Sigmoid colon (tissue), 7 donors: Measurements from ENCODE around the gene PFKM. TPM values are rescaled to one million over a fixed set of nuclear protein-coding genes. Genes with fewer than 3 reads are reported as not detected.
A peak's percentile ranks its signal among the peaks of the same experiment; 100 is the strongest.

Experiments
- DNase-seq: peaks from one replicate; pipeline ENCODE4 v3.0.0-alpha.2; 2019
- H3K27ac ChIP-seq, 4 donors: fragments of 200-600 bp; sonication (generic); one replicate each; pipeline ENCODE4 v1.5.1; 2016 to 2019; ENCODE audit warnings: mild to moderate bottlenecking in 1 of 4
- H3K27me3 ChIP-seq, 3 donors: fragments of 200-600 bp; sonication (generic); one replicate each; pipeline ENCODE4 v1.5.1; 2019; ENCODE audit warnings: mild to moderate bottlenecking in 1 of 3
- H3K36me3 ChIP-seq, 4 donors: fragments of 200-600 bp; sonication (generic); one replicate each; pipeline ENCODE4 v1.5.1; 2016 to 2019
- H3K4me1 ChIP-seq, 4 donors: fragments of 200-600 bp; sonication (generic); one replicate each; pipeline ENCODE4 v1.5.1; 2017 to 2019
- H3K4me3 ChIP-seq, 4 donors: fragments of 200-600 bp; sonication (generic); one replicate each; pipeline ENCODE4 v1.5.1; 2017 to 2019; ENCODE audit warnings: mild to moderate bottlenecking in 2 of 4, moderate library complexity in 1 of 4
- H3K9me3 ChIP-seq, 4 donors: fragments of 200-600 bp in 3 of 4; sonication (generic) in 3 of 4; one replicate each; pipeline versions ENCODE4 v1.5.1 to v1.6.1; 2013 to 2019
- EP300 ChIP-seq, 4 donors: sonication (generic); formaldehyde crosslinking; IDR thresholded peaks; one replicate each; pipeline ENCODE4 v1.6.1; 2017; ENCODE audit warnings: antibody characterized with exemption in 4 of 4
- POLR2A ChIP-seq, 2 donors: fragments of 450-650 bp; IDR thresholded peaks; one replicate each; pipeline ENCODE4 v1.6.1; 2016; ENCODE audit warnings: antibody characterized with exemption in 2 of 2, mild to moderate bottlenecking in 2 of 2, moderate library complexity in 2 of 2
- POLR2AphosphoS5 ChIP-seq, 4 donors: sonication (generic); formaldehyde crosslinking; IDR thresholded peaks; one replicate each; pipeline ENCODE4 v1.6.1; 2017; ENCODE audit warnings: antibody characterized with exemption in 4 of 4
- WGBS, 2 donors: extraction: QIAGEN DNeasy Blood & Tissue Kit; methylation state at CpG; one replicate each; pipeline ENCODE4 v1.1.7; 2013; 5-methylcytosine and 5-hydroxymethylcytosine counted together
- intact Hi-C: fragments of 100-400 bp; cut with DNase I; formaldehyde crosslinking; loops from one replicate; pipeline ENCODE4 v1.15.1; 2023
- polyA plus RNA-seq, 3 donors: library from polyadenylated mRNA; stranded (reverse); fragments of 200-250 nt; gene quantifications; one replicate each; pipeline ENCODE4 v1.2.3, GENCODE V29; 2013
- total RNA-seq, 4 donors: library from RNA; depleted of rRNA; stranded (reverse); fragments of >200 nt; gene quantifications; one replicate each; pipeline ENCODE4 v1.1.0, GENCODE V29; 2016
- TF ChIP-seq, protein P1 (sequence below), 4 experiments: fragments of 450-650 bp in 3 of 4; fragments of 200-600 bp in 1 of 4; IDR thresholded peaks; one replicate each; pipeline ENCODE4 v1.5.1; 2016 to 2019; ENCODE audit warnings: antibody characterized with exemption in 4 of 4, mild to moderate bottlenecking in 3 of 4, moderate library complexity in 2 of 4
- donor health status: healthy with polysubstance abuse.
- donor health status: Bipolar disorder and iron deficiency.
- donor health status: healthy.

The PFKM gene
- total and polyA plus RNA-seq, 7 donors, result 15.6 to 70.6 (median 59.2) TPM

DNA sequence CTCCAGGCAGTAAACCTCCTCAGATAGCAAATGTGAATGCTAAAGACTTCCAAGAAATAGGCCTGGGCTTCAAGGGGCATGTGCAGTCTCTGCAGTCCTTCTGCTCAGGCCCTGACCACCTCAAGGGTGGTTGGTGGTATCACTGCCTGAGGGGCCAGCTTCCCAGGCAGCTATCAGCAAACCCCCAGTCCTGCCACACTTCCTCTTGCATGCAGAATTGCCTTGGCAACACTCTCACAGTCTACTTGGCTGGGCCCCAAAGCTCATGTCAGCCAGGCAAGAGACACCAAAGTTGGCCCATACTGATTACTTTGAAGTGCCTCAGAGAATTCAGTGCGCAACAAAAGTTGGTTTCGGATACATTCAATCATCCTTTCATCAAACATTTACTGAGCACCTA lies 41.6 kb downstream of the PFKM start:
- WGBS, 2 donors, result 75 to 82% methylated on average over 2 of the region's 2 CpGs

DNA sequence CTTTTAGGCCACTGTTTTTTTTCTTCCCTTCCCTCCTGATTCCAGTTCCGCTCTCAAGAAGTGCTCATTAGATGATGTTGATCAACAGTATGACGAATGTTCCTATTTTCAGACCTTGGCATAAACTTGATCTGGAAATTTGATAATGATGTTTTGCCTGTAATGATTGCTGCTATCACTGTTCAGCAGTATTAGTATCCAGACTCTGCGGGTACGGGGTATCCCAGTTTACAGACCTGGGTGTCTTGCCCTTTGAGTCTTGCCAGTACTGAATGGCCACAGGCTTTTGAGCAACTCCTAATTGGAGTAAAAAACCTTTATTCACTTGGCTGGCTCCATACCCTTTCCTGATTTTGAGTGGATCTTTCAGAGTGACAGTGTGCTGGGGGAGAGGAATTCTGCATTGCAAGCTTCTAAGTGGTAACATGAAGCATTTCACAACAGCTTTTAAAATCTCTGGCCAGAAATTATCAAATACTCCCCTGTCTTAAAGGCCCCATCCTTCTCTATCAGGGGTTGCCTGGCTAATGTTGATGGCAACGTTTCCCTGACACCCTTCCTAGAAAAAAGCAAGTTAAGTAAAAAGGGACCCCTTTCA lies 44.1 kb downstream of the PFKM start:
- no peak for DNase-seq
- H3K4me3 ChIP-seq, result no peak overlapping the region
- 61 to 82% methylated on average over 5 of the region's 5 CpGs for WGBS, 2 donors
- no peak overlapping the region for H3K27ac ChIP-seq
- no peaks in the 10 kb centered on the region for H3K36me3 ChIP-seq
- no peaks in the 10 kb centered on the region for H3K9me3 ChIP-seq
- H3K27me3 ChIP-seq, result no peaks in the 10 kb centered on the region
- TF ChIP-seq POLR2AphosphoS5 (IDR thresholded peaks at IDR 0.05) (no peak), POLR2A (IDR thresholded peaks at IDR 0.05) (no peak)
- intact Hi-C loops, result loop anchor here (5.0 to 10.0 kb wide), 2 partner anchors 76 to 198 kb away; partner anchors contain the start of gene TMEM106C
- no peaks in the 10 kb centered on the region for H3K4me1 ChIP-seq

More for the DNA sequence above, 41.6 kb downstream of the PFKM start:
- no peak overlapping the region for H3K4me3 ChIP-seq
- TF ChIP-seq EP300 (IDR thresholded peaks at IDR 0.05) (no peak), POLR2AphosphoS5 (IDR thresholded peaks at IDR 0.05) (no peak), POLR2A (IDR thresholded peaks at IDR 0.05) (no peak)
- TF ChIP-seq, protein P1, sequence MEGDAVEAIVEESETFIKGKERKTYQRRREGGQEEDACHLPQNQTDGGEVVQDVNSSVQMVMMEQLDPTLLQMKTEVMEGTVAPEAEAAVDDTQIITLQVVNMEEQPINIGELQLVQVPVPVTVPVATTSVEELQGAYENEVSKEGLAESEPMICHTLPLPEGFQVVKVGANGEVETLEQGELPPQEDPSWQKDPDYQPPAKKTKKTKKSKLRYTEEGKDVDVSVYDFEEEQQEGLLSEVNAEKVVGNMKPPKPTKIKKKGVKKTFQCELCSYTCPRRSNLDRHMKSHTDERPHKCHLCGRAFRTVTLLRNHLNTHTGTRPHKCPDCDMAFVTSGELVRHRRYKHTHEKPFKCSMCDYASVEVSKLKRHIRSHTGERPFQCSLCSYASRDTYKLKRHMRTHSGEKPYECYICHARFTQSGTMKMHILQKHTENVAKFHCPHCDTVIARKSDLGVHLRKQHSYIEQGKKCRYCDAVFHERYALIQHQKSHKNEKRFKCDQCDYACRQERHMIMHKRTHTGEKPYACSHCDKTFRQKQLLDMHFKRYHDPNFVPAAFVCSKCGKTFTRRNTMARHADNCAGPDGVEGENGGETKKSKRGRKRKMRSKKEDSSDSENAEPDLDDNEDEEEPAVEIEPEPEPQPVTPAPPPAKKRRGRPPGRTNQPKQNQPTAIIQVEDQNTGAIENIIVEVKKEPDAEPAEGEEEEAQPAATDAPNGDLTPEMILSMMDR (IDR thresholded peaks at IDR 0.05), result no peak
- no peak overlapping the region for H3K27ac ChIP-seq
- no peaks in the 10 kb centered on the region for H3K36me3 ChIP-seq
- intact Hi-C loops, result loop anchor here (5.0 to 10.0 kb wide), 2 partner anchors 74 to 196 kb away; partner anchors contain the start of gene TMEM106C
- no peak for DNase-seq
- no peaks in the 10 kb centered on the region for H3K9me3 ChIP-seq
- peaks cover 0 to 15% (median 10%) of the 10 kb centered on the region in 4 donors for H3K4me1 ChIP-seq
- H3K27me3 ChIP-seq, result no peaks in the 10 kb centered on the region

DNA sequence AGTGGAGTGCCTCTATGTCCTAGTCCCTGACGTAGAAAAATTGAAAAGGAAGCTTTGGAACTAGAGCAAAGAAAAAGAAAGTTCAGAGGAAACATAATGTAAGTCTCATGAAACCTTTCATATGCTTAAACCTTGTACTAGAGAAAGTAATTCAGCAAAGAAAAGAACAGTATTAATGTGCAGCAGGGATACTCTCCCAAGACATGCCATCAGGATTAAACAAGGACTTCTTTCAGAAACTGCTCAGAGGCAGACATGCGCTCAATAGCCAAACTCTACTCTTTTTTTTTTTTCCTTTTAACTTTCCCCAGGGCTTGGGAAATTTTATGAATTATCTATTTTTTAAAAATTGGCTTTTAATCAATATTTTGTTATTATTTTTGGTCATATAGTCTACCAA lies 45.3 kb downstream of the PFKM start:
- Histone ChIP-seq H3K9me3 (no peaks in the 10 kb centered on the region), H3K4me1 (no peaks in the 10 kb centered on the region), H3K27me3 (no peaks in the 10 kb centered on the region), H3K36me3 (no peaks in the 10 kb centered on the region), H3K27ac (no peak overlapping the region), H3K4me3 (no peak overlapping the region)
- TF ChIP-seq POLR2AphosphoS5 (IDR thresholded peaks at IDR 0.05) (no peak), EP300 (IDR thresholded peaks at IDR 0.05) (no peak), POLR2A (IDR thresholded peaks at IDR 0.05) (no peak)
- TF ChIP-seq, protein P1 (IDR thresholded peaks at IDR 0.05), result no peak
- intact Hi-C loops, result loop anchor here (5.0 to 10.0 kb wide), 2 partner anchors 77 to 200 kb away; partner anchors contain the start of gene TMEM106C
- 81 to 89% methylated on average over 2 of the region's 2 CpGs for WGBS, 2 donors
- no peak for DNase-seq

DNA sequence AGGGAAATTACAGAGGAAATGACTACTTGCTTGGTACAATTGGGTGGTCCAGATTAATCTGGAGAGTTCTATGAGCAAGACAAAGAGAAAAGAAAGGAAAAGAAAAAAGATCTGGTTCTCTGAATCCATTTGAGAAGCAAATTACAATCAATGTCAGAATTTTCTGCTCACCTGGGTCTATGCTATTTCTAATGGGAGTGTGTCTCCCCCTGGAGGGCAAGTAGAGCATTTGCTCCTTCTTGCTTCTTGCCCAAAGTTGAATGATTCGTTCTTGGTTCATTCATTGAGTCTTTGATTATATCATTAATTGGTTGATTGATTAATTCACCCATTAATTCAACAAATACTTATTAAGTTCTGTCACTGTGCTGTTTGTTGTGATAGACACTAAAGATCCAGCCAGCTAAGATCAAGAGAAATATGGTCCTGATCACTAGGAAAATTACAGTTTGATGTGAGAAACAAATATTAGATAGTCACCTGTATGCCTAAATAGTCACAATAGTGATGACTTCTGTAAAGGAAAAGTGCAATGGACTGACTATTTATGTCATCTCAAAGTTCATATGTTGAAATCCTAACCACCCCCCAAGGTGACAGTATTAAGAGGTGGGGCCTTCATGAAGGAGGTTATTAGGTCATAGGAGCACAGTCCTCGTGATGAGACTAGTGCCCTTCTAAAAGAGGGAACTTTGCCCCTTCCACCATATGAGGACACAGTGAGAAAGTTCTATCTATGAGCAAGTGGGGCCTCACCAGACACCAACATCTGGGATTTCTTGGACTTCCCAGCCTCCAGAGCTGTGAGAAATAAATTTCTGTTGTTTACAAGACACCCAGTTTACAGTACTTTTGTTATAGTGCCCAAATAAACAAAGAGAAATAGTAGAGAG lies 46.2 kb downstream of the PFKM start:
- H3K27ac ChIP-seq, result no peak overlapping the region
- 7 to 23% methylated on average over 2 of the region's 2 CpGs for WGBS, 2 donors
- no peaks in the 10 kb centered on the region for H3K4me1 ChIP-seq
- no peak overlapping the region for H3K4me3 ChIP-seq
- DNase-seq, result no peak
- no peaks in the 10 kb centered on the region for H3K27me3 ChIP-seq
- intact Hi-C loops, result loop anchor here (10.0 kb wide), 1 partner anchor 201 kb away; the partner anchor contains the start of gene TMEM106C
- no peaks in the 10 kb centered on the region for H3K36me3 ChIP-seq
- no peaks in the 10 kb centered on the region for H3K9me3 ChIP-seq
- no peak for TF ChIP-seq POLR2A (IDR thresholded peaks at IDR 0.05)
- TF ChIP-seq, protein P1 (IDR thresholded peaks at IDR 0.05), result peak; percentile 54 to 86 (median 74)

DNA sequence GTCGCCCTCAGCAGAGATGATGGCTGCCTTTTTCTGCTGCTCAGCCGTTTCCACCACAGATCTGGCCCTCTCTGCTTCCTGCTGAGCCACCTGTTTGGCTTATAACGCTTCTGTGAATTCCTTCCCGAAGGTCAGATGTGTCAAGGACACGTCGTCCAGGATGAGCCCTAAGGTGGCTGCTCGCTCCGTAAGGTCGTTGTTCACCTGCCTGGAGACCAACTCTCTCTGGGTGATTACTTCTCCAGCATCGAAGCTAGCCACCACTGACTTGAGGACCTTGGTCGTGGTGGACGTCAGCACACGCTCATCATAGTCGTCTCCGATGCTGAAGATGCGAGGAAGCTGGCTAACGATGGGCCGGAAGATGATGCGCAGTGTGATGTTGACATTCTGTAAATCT lies 49.8 kb downstream of the PFKM start:
- no peak overlapping the region for H3K27ac ChIP-seq
- intact Hi-C loops, result loop anchor here (10.0 kb wide), 1 partner anchor 204 kb away; the partner anchor contains the start of gene TMEM106C
- H3K4me1 ChIP-seq, result no peaks in the 10 kb centered on the region
- H3K4me3 ChIP-seq, result no peak overlapping the region
- no peaks in the 10 kb centered on the region for H3K9me3 ChIP-seq
- no peaks in the 10 kb centered on the region for H3K36me3 ChIP-seq
- WGBS, 2 donors, result 89 to 91% methylated on average over 19 of the region's 19 CpGs
- no peaks in the 10 kb centered on the region for H3K27me3 ChIP-seq
- no peak for TF ChIP-seq POLR2AphosphoS5 (IDR thresholded peaks at IDR 0.05)
- TF ChIP-seq, protein P1 (IDR thresholded peaks at IDR 0.05), result no peak
- TF ChIP-seq POLR2A (IDR thresholded peaks at IDR 0.05), result no peak
- no peak for TF ChIP-seq EP300 (IDR thresholded peaks at IDR 0.05)
- DNase-seq, result no peak
